Left lung (tissue), 10 donors: ENCODE data around the gene EI24. TPM values are rescaled to one million over a fixed set of nuclear protein-coding genes. Genes with fewer than 3 reads are reported as not detected.

Source experiments
- ATAC-seq: fragments of 200-7000 bp; cut with Tn5 transposase; one replicate; pipeline ENCODE4 v1.9.1; 2020; ENCODE audit warnings: moderate library complexity
- DNase-seq, 4 donors: peaks; one replicate each; pipeline ENCODE4 v3.0.0-alpha.2; 2013 to 2020
- H3K27ac ChIP-seq, 2 donors: fragments of 200-600 bp; sonication (generic) in 1 of 2; one replicate each; pipeline versions ENCODE4 v1.5.0 to v1.8.0; 2020 to 2021
- H3K27me3 ChIP-seq, 2 donors: fragments of 200-600 bp; sonication (generic) in 1 of 2; one replicate each; pipeline versions ENCODE4 v1.5.0 to v1.8.0; 2020 to 2021
- H3K36me3 ChIP-seq, 2 donors: fragments of 200-600 bp; sonication (generic) in 1 of 2; one replicate each; pipeline versions ENCODE4 v1.5.0 to v1.8.0; 2020 to 2021
- H3K4me1 ChIP-seq, 2 donors: fragments of 200-600 bp; one replicate each; pipeline ENCODE4 v1.8.0; 2021
- H3K4me3 ChIP-seq, 2 donors: fragments of 200-600 bp; sonication (generic) in 1 of 2; one replicate each; pipeline versions ENCODE4 v1.5.0 to v1.8.0; 2020 to 2021; ENCODE audit warnings: mild to moderate bottlenecking in 1 of 2
- H3K9me3 ChIP-seq, 2 donors: fragments of 200-600 bp; sonication (generic) in 1 of 2; one replicate each; pipeline versions ENCODE4 v1.5.0 to v1.8.0; 2020 to 2021
- intact Hi-C, 2 donors: fragments of 100-400 bp; cut with DNase I; formaldehyde crosslinking; loops; one replicate each; pipeline versions ENCODE4 v1.11.2 to v1.14.2; 2022
- polyA plus RNA-seq, 6 donors: library from polyadenylated mRNA; unstranded; fragments of 120-200 nt; gene quantifications; one replicate each; pipeline ENCODE4 v1.2.1, GENCODE V29; 2013; ENCODE audit not compliant: insufficient read length in 6 of 6
- total RNA-seq, 2 donors: library from RNA; stranded (reverse); fragmentation: NEBNext Ultra II Directional; extraction: Animal tissue kit (Norgen Biotek cat#: 25700); gene quantifications; one replicate each; pipeline ENCODE4 v1.2.1, GENCODE V29; 2021
- TF ChIP-seq, protein P1 (sequence below), 2 donors: fragments of 200-600 bp; sonication (generic) in 1 of 2; IDR thresholded peaks; one replicate each; pipeline versions ENCODE4 v1.5.0 to v1.8.0; 2021; ENCODE audit warnings: antibody characterized with exemption in 2 of 2
- donor health status: DM: no; HTN: yes; CAD: no.
- donor health status: DM: no; HTN: no; CAD: no.

Gene EI24
- total and polyA plus RNA-seq, 8 donors = 89.0 to 119 (median 106) TPM

DNA sequence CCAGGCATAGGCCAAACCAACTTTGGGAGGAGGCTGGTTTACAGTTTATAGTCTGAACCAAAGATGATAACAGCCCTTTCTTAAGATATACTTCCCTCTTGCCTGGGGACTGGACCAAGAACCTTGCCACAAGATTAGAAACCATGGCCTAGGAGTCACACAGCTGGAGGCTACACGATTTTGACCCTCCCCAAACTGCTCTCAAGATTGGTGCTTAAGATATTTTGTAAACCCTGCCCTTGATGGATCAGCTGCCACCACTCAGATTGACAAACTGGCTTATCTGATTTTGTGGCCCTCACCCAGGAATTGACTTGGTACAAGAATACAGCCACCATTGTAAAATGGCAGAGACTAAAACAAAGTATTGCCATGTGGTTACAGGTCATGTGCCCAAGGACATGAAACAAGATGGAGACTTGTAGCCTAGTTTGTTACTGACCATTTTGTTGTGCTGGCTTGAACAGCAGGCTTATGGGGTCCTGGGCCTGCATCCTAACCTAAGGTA lies 17.4 kb upstream of the EI24 start:
- Histone ChIP-seq H3K4me1 (no peaks in the 10 kb centered on the region), H3K4me3 (no peak overlapping the region), H3K27ac (no peak overlapping the region), H3K36me3 (no peaks in the 10 kb centered on the region), H3K9me3 (peaks cover 0 to 42% of the 10 kb centered on the region in 2 donors), H3K27me3 (no peaks in the 10 kb centered on the region)
- intact Hi-C loops = no loop called here
- TF ChIP-seq, protein P1, sequence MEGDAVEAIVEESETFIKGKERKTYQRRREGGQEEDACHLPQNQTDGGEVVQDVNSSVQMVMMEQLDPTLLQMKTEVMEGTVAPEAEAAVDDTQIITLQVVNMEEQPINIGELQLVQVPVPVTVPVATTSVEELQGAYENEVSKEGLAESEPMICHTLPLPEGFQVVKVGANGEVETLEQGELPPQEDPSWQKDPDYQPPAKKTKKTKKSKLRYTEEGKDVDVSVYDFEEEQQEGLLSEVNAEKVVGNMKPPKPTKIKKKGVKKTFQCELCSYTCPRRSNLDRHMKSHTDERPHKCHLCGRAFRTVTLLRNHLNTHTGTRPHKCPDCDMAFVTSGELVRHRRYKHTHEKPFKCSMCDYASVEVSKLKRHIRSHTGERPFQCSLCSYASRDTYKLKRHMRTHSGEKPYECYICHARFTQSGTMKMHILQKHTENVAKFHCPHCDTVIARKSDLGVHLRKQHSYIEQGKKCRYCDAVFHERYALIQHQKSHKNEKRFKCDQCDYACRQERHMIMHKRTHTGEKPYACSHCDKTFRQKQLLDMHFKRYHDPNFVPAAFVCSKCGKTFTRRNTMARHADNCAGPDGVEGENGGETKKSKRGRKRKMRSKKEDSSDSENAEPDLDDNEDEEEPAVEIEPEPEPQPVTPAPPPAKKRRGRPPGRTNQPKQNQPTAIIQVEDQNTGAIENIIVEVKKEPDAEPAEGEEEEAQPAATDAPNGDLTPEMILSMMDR (IDR thresholded peaks at IDR 0.05) = no peak
- ATAC-seq = no peak
- no peak for DNase-seq

GRCh38 chr11:125552927-125553326 lies 16.4 kb upstream of the EI24 start:
- intact Hi-C loops = no loop called here
- DNase-seq (no peak), ATAC-seq (no peak)
- H3K4me3 ChIP-seq = no peak overlapping the region
- TF ChIP-seq, protein P1 (IDR thresholded peaks at IDR 0.05) = no peak
- no peaks in the 10 kb centered on the region for H3K27me3 ChIP-seq
- no peaks in the 10 kb centered on the region for H3K4me1 ChIP-seq
- no peaks in the 10 kb centered on the region for H3K36me3 ChIP-seq
- peaks cover 0 to 42% of the 10 kb centered on the region in 2 donors for H3K9me3 ChIP-seq
- H3K27ac ChIP-seq = no peak overlapping the region

GRCh38 chr11:125553357-125553756 lies 15.9 kb upstream of the EI24 start:
- intact Hi-C loops = no loop called here
- H3K27me3 ChIP-seq = no peaks in the 10 kb centered on the region
- ATAC-seq = no peak
- H3K27ac ChIP-seq = no peak overlapping the region
- H3K4me1 ChIP-seq = no peaks in the 10 kb centered on the region
- no peak for DNase-seq
- H3K4me3 ChIP-seq = no peak overlapping the region
- H3K9me3 ChIP-seq = peaks cover 0 to 42% of the 10 kb centered on the region in 2 donors
- no peaks in the 10 kb centered on the region for H3K36me3 ChIP-seq
- TF ChIP-seq, protein P1 (IDR thresholded peaks at IDR 0.05) = no peak

DNA sequence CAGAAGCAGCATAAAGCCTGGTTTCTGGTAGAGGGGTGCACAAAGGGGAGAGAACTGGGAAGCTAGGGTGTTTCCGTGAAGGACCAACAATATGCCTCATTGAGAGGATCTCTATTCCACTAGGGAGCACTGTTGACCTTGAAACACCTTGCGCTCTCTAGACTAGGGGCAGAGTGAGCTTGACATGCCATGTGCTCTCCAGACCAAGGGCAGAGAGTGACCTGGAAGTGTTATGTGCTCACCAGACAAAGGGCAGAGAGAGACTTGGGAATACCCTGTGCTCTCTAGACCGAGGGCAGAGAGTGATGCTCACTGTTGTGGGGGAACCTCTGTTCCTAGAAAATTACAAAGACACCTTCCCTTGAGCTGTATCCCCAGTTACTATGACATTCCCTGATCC lies 15.2 kb upstream of the EI24 start:
- Histone ChIP-seq H3K4me1 (no peaks in the 10 kb centered on the region), H3K27ac (no peak overlapping the region), H3K27me3 (no peaks in the 10 kb centered on the region), H3K4me3 (no peak overlapping the region), H3K36me3 (no peaks in the 10 kb centered on the region), H3K9me3 (peaks cover 0 to 42% of the 10 kb centered on the region in 2 donors)
- intact Hi-C loops = no loop called here
- no peak for ATAC-seq
- DNase-seq = no peak
- TF ChIP-seq, protein P1 (IDR thresholded peaks at IDR 0.05) = no peak

DNA sequence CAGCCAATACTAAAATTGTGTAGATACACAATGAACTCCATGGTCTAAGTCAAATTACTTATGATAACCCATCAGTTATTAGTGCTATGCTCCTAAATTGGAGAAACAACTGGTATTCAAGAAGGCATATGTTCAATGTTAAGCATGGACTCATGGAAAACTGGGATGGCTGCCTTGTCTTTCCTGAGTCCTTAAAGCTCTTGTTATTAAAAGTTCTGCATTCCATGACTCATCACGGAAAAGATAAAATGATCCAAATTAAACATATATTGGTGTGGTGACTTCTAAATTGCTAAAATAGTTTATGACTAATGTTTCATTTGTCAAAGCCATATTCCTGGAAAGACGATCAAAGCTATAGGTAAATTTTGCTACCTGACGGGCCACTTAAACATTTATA lies 9.4 kb upstream of the EI24 start:
- H3K4me3 ChIP-seq = no peak overlapping the region
- no peaks in the 10 kb centered on the region for H3K27me3 ChIP-seq
- no peak for DNase-seq
- no peaks in the 10 kb centered on the region for H3K4me1 ChIP-seq
- no peak for ATAC-seq
- intact Hi-C loops = no loop called here
- H3K9me3 ChIP-seq = peaks cover 0 to 1% of the 10 kb centered on the region in 2 donors
- TF ChIP-seq, protein P1 (IDR thresholded peaks at IDR 0.05) = no peak
- no peak overlapping the region for H3K27ac ChIP-seq
- H3K36me3 ChIP-seq = no peaks in the 10 kb centered on the region
